ENCODE data around the gene NRXN3.

DNA sequence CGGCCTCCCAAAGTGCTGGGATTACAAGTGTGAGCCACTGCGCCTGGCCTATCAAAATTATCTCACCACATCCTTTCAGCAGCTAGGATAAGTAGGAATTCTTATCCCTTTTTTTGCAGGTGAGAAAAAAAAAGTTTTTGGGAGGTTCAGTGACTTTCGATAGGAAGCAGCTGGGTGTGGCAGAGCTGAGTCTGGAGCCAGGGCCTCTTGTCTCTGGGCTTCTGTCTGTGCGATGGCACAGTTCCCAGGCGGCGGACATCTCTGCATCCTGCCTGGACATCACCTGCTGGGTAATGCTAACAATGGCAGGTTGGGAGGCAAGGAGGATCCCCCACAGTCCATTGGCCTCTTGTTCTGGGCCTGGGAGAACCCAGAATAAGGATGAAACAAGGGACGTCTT, 12.5 kb downstream of the NRXN3 start:
- TF ChIP-seq, protein P1, sequence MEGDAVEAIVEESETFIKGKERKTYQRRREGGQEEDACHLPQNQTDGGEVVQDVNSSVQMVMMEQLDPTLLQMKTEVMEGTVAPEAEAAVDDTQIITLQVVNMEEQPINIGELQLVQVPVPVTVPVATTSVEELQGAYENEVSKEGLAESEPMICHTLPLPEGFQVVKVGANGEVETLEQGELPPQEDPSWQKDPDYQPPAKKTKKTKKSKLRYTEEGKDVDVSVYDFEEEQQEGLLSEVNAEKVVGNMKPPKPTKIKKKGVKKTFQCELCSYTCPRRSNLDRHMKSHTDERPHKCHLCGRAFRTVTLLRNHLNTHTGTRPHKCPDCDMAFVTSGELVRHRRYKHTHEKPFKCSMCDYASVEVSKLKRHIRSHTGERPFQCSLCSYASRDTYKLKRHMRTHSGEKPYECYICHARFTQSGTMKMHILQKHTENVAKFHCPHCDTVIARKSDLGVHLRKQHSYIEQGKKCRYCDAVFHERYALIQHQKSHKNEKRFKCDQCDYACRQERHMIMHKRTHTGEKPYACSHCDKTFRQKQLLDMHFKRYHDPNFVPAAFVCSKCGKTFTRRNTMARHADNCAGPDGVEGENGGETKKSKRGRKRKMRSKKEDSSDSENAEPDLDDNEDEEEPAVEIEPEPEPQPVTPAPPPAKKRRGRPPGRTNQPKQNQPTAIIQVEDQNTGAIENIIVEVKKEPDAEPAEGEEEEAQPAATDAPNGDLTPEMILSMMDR (IDR thresholded peaks at IDR 0.05), result no peak
- TF ChIP-seq POLR2AphosphoS5 (IDR thresholded peaks at IDR 0.05) (no peak), POLR2A (IDR thresholded peaks at IDR 0.05) (no peak)
